Chondrocyte (in vitro differentiated cells): ENCODE measurements around the gene FAM216B. TPM values are rescaled to one million over a fixed set of nuclear protein-coding genes. Genes with fewer than 3 reads are reported as not detected.

Experiments used
- DNase-seq: peaks from one replicate; pipeline ENCODE4 v3.0.0; 2021; ENCODE audit warnings: mixed read lengths, low spot score
- H3K27ac Mint-ChIP-seq: one replicate; pipeline ENCODE4 v1.8.0; 2021; ENCODE audit warnings: mild to moderate bottlenecking, moderate library complexity, mixed read lengths; ENCODE audit not compliant: unreplicated experiment
- H3K27me3 Mint-ChIP-seq: 2 replicates; pipeline ENCODE4 v1.8.0; 2021; ENCODE audit warnings: low read depth, mixed read lengths
- H3K36me3 Mint-ChIP-seq: 2 replicates; pipeline ENCODE4 v1.8.0; 2021; ENCODE audit warnings: low read depth, mixed read lengths
- H3K4me1 Mint-ChIP-seq: 2 replicates; pipeline ENCODE4 v1.8.0; 2021; ENCODE audit warnings: low read depth, mild to moderate bottlenecking, mixed read lengths
- H3K4me3 Mint-ChIP-seq: one replicate; pipeline ENCODE4 v1.8.0; 2021; ENCODE audit warnings: mild to moderate bottlenecking, moderate library complexity, mixed read lengths; ENCODE audit not compliant: unreplicated experiment
- H3K9me3 Mint-ChIP-seq: 2 replicates; pipeline ENCODE4 v1.8.0; 2021; ENCODE audit warnings: low read depth, mixed read lengths
- total RNA-seq: library from RNA; stranded (reverse); gene quantifications from 3 replicates; pipeline ENCODE4 v1.2.1, GENCODE V29; 2021
- TF ChIP-seq, protein P1 (sequence below): fragments of 200-600 bp; sonication (generic); IDR thresholded peaks from 2 replicates; pipeline ENCODE4 v1.5.0; 2021; ENCODE audit warnings: antibody characterized with exemption, mild to moderate bottlenecking, moderate library complexity

FAM216B gene
- total RNA-seq, 1 donor from 2014 or later = not detected

DNA sequence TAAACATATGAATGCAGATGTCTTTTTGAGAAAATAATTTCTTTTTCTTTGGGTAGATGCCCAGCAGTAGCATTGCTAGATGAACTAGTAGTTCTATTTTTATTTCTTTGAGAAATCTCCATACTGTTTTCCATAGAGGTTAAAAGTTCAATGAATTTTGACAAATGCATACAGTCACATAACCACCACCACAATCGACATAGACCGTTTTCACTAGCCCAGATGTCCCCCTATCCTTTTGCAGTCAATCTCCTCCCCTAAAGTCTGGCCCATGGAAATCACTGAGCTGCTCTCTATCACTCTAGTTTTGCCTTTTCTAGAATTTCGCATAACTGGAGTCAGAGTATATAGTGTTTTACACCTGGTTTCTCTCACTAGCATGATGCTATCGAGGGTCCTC lies 10.8 kb downstream of the FAM216B start:
- Mint-ChIP-seq H3K27ac (no peak overlapping the region), H3K4me3 (no peak overlapping the region), H3K4me1 (peaks cover 8% of the 10 kb centered on the region), H3K27me3 (peaks cover 2% of the 10 kb centered on the region), H3K9me3 (peaks cover 14% of the 10 kb centered on the region), H3K36me3 (peaks cover 2% of the 10 kb centered on the region)
- TF ChIP-seq, protein P1, sequence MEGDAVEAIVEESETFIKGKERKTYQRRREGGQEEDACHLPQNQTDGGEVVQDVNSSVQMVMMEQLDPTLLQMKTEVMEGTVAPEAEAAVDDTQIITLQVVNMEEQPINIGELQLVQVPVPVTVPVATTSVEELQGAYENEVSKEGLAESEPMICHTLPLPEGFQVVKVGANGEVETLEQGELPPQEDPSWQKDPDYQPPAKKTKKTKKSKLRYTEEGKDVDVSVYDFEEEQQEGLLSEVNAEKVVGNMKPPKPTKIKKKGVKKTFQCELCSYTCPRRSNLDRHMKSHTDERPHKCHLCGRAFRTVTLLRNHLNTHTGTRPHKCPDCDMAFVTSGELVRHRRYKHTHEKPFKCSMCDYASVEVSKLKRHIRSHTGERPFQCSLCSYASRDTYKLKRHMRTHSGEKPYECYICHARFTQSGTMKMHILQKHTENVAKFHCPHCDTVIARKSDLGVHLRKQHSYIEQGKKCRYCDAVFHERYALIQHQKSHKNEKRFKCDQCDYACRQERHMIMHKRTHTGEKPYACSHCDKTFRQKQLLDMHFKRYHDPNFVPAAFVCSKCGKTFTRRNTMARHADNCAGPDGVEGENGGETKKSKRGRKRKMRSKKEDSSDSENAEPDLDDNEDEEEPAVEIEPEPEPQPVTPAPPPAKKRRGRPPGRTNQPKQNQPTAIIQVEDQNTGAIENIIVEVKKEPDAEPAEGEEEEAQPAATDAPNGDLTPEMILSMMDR = no peak
- no peak for DNase-seq

DNA sequence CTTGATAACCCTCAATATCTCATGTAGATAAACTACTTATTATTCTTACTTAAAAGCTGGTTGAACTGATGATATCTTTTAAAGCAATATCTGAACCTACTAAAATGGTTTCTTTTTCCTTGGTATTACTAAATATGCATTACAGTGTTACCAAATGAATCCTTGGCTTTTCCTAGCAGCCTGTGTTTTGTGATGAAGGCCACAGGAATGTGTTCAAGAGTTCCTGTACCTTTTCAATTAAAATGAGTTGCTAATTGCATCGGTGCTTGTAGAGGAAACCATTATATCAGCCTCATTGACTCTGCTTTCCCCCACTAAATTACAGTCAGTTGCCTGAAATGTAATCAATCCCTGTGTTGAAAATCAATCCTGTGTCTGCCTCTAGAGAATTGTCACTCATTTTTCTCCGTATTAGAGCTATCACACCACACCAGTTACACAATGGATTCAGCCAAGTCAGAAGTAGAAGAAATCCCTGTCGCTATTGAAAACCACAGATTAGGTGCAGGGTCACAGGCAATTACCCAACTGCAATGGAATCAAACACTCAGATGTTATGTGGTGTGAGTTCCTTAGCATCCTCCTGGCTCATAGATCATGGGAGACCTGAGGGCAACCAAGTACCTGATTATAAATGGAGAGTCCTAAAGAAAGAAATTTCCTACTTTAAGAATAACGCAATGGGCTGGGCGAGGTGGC lies 13.3 kb downstream of the FAM216B start:
- Mint-ChIP-seq H3K27ac (no peak overlapping the region), H3K36me3 (no peaks in the 10 kb centered on the region), H3K27me3 (peaks cover 4% of the 10 kb centered on the region), H3K4me1 (no peaks in the 10 kb centered on the region), H3K4me3 (no peak overlapping the region), H3K9me3 (peaks cover 2% of the 10 kb centered on the region)
- no peak for DNase-seq
- TF ChIP-seq, protein P1 = no peak

DNA sequence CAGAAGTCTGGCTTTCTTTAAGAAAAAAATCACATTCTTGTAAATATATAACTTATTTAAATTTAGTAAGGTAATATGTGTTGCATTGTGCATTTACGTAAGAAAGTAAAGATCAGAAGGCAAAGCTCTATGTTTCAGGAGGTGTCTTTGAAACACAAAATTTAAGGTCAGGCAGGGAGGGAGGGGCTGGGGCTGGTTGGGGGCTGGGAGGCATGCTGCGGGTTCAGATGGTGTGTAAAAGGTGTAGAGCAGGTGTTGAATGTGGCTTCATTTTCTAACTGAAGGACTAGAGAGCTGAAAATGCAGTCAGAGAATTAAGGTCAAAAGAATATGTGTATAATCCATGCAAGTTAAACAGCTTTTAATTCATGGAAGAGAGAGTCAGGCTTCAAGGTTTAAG lies 14.3 kb downstream of the FAM216B start:
- Mint-ChIP-seq H3K27me3 (peaks cover 4% of the 10 kb centered on the region), H3K9me3 (peaks cover 2% of the 10 kb centered on the region), H3K36me3 (no peaks in the 10 kb centered on the region), H3K4me1 (no peaks in the 10 kb centered on the region), H3K4me3 (no peak overlapping the region), H3K27ac (no peak overlapping the region)
- TF ChIP-seq, protein P1 = no peak
- DNase-seq = no peak

DNA sequence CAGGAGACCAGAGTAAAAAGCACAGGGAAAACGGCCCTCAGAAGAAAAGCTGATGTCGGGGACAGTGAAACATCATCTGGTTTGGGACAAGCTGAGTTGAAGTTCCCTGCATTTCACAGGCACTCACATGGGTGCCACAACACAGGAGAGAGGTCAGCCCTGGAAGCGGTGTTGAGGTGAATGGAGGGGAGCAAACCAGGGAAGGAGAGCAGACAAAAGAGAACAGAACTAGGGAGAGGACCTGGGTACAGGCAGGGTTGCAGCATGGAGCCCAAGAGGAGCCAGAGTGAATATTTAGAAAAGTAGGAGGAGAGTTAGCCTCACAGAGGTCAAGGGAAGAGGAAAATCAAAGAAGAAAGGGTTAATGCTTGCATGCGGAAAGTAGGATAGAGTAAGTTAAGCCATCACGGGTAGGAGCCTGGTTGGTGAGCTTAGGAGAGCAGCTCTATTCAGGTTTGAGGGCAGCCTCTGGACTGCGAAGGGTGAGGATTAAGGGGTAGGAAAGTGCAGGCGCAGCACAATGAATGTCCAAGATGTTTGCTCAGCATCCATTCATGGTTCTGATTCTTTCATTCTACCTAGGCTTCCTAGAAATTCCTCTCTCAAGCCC lies 15.5 kb downstream of the FAM216B start:
- Mint-ChIP-seq H3K9me3 (peaks cover 2% of the 10 kb centered on the region), H3K4me3 (no peak overlapping the region), H3K36me3 (no peaks in the 10 kb centered on the region), H3K27me3 (peaks cover 4% of the 10 kb centered on the region), H3K27ac (no peak overlapping the region), H3K4me1 (no peaks in the 10 kb centered on the region)
- TF ChIP-seq, protein P1 = no peak
- no peak for DNase-seq

DNA sequence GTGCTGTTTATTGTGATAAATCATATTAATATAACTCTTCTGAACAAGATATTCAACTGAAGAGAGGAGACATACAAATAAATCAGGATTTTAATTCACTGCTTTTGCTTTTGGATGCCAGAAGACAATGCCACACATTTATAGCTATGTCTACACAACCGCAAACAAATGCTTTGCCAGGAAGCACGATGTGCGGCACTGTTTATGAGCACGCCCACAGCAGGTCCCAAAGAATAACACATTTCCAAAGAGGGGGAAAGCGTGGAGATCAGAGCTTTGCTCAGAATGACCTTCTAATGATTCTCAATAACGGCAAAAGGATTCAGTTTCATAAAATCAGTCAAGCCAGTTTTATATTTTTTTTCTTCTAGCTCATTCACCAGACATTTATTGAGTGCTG lies 16.7 kb downstream of the FAM216B start:
- Mint-ChIP-seq H3K4me1 (no peaks in the 10 kb centered on the region), H3K36me3 (no peaks in the 10 kb centered on the region), H3K27ac (no peak overlapping the region), H3K27me3 (peaks cover 4% of the 10 kb centered on the region), H3K9me3 (peaks cover 2% of the 10 kb centered on the region), H3K4me3 (no peak overlapping the region)
- no peak for DNase-seq
- TF ChIP-seq, protein P1 = no peak
